NT2/D1 (cell line): ENCODE results near the gene CD300LG.

Source experiments
- SUZ12 ChIP-seq: IDR thresholded peaks from 2 replicates; pipeline ENCODE4 v1.6.1; 2011; ENCODE audit not compliant: insufficient read length, insufficient read depth; ENCODE audit errors: extremely low read depth
- YY1 ChIP-seq: IDR thresholded peaks from 2 replicates; pipeline ENCODE4 v1.6.1; 2011; ENCODE audit not compliant: insufficient read length, insufficient read depth
- ZNF274 ChIP-seq: IDR thresholded peaks from 2 replicates; pipeline ENCODE4 v1.6.1; 2011; ENCODE audit warnings: mild to moderate bottlenecking, low read depth, low read length

DNA sequence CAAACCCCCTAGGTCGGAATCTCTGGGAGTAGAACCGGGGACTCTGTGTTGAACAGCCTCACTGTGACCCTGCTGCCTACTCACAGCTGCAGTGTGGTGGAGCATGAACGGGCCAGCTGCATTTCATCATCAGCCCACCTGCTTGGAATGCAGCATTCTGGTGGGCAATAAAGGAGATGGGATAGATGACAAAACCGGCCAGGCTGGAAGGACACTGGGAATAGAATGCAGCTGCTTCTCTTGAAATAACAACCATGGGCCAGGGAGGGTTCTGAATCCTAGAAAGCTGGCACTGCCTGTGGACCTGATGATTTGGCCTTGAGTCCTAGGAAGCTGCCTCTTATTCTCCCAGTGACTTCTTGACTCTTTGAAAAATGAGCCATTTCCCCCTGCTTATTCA, 43.2 kb upstream of the CD300LG start:
- TF ChIP-seq SUZ12 (no peak), YY1 (no peak), ZNF274 (no peak)
